ENCODE data around the gene NCKAP5L.
"Not testable (repeated sequence)": the region's sequence is repeated elsewhere in the genome, so short reads cannot be mapped to it uniquely, and the experiment has no call there.

The NCKAP5L gene

DNA sequence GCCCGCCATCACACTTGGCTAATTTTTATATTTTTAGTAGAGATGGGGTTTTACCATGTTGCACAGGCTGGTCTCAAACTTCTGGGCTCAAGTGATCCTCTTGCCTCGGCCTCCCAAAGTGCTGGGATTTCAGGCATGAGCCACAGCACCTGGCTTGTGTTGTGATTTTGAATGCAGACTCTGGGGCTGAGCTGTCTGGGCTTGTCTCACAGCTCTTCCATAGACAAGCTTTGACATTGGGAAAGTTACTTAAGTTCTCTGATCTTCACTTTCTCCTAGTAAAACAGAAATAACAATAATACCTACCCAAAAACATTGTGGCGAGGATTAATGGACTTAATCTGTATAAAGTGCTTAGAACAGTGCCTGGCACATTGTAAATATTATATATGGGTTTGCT lies 50.9 kb downstream of the NCKAP5L start:
- FAIRE-seq = no peak

DNA sequence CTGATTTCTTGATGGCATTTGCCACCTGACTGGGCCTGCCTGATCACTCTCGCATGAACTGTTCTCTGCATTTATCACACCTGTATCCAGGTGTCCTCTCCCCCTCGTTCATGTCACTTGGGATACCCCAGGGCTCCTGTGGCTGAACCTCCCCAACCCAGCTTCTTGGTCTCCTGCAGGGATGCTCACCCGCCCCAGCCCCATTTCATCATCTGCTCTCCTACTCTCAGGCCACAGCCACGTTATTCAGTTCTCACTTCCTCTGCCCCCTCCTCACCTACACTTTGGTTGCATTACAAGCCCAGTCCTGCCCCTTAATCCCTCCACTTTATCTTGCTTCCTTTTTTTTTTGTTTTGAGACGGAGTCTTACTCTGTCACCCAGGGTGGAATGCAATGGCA lies 51.4 kb downstream of the NCKAP5L start:
- FAIRE-seq = no peak

DNA sequence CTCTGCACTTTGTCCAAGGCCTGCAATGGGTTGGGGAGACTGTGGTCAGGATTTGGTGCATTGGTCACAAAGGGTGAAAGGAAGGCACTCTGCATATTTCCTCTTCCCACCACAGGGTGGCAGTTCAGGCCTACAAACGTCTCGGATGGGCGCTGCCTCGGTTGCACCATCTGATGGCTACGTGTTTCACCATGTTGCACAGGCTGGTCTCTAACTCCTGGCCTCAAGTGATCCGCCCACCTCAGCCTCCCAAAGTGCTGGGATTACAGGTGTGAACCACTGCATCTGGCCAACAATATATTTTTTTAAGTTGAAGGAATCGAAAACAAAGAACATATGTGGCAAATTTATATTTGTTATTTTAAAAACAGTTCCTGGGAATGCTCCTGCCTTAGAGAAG lies 51.8 kb downstream of the NCKAP5L start:
- no peak for FAIRE-seq

DNA sequence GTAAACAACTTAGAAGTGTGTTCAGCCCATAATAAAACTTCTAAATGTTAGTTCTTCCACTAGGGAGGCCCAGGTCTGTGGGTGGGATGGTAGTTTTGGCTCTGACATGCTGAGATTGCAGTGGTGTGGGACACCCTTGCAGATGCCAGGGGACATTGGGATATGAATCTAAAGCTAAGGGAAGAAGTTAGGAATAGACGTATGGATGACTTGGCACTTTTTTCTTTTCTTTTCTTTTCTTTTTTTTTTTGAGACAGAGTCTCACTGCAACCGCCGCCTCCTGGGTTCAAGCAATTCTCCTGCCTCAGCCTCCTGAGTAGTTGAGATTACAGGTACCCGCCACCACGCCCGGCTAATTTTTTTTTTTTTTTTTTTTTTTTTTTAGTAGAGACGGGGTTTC lies 55.1 kb downstream of the NCKAP5L start:
- not testable (repeated sequence) for FAIRE-seq

DNA sequence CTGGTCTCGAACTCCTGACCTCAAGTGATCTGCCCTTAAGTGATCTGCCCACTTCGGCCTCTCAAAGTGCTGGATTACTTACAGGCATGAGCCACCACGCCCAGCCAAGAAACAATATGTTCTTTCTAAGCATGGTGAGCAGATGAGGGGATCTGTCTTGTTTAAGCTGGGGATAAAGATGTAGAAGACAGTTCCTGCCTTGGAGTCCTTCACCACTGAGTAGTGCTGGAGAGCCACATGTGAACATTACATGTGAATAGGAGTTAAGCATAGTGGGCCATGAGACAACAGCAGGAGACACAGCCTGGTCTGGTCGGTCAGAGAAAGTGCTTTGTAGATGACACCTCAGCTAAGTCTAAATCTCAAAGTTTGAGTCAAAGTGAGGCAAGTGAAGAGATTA lies 60.9 kb downstream of the NCKAP5L start:
- no peak for FAIRE-seq

DNA sequence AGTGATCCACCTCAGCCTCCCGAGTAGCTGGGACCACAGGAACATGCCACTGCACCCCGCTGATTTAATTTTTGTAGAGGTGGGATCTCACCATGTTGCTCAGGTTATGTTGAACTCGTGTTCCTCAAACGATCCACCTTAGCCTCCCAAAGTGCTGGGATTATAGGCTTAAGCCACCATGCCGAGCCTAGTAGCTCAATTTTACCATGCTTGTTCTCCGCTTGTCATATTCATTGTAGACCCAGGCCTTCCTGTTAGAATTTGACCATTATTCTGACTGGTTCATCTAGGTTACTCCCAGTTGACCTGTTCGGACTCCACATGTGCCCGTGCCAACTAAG lies 62.1 kb downstream of the NCKAP5L start:
- FAIRE-seq = no peak

DNA sequence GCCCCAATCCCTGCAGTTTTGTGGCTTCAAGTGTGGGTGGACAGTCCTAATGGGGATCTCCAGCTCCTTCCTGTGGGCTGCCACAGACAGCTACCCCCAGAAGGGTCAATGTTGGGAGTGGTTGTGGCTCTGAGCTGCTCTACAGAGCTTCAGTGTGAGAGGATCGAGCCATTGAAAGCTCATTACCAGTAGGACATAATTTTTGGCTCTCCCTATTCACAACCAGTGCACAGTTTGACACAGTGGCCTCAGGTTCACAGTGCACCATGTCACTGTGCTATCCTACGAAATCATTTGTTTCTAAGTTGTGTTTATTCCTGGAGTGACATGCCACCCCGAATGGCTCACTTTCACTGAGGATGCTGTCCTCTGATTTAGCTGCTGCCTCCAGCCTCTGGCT lies 64.1 kb downstream of the NCKAP5L start:
- no peak for FAIRE-seq

DNA sequence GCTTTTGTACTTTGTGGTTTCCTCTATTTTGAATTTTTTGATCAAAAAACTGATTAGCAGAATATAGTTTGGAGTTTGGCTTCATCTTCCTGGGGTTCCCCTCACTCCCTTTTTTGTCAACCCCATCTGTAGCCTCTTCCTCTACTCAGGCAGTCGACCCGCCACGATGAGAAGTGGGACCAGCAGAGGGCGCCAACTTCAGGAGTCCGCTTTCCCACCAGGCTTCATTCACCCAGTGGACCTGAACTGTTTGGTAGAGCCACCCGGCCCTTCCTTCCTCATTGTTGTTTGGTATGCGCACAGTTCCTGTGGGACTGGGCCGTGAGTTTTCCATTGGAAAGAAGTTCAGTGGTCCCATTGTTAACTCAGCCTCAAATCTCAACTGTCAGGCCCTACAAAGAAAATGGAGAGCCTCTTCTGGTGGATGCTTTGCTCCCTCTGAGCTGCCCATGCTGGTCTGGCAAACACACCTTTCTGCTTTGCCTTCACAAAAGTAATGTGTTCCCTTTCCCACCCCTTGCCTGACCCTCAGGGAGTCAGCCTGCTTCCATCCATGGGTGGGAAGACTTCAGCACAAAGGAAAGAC lies 65.1 kb downstream of the NCKAP5L start:
- FAIRE-seq = no peak

- no peak for FAIRE-seq
Measured at GRCh38 chr12:49762468-49762847, 65.8 kb downstream of the NCKAP5L start.

DNA sequence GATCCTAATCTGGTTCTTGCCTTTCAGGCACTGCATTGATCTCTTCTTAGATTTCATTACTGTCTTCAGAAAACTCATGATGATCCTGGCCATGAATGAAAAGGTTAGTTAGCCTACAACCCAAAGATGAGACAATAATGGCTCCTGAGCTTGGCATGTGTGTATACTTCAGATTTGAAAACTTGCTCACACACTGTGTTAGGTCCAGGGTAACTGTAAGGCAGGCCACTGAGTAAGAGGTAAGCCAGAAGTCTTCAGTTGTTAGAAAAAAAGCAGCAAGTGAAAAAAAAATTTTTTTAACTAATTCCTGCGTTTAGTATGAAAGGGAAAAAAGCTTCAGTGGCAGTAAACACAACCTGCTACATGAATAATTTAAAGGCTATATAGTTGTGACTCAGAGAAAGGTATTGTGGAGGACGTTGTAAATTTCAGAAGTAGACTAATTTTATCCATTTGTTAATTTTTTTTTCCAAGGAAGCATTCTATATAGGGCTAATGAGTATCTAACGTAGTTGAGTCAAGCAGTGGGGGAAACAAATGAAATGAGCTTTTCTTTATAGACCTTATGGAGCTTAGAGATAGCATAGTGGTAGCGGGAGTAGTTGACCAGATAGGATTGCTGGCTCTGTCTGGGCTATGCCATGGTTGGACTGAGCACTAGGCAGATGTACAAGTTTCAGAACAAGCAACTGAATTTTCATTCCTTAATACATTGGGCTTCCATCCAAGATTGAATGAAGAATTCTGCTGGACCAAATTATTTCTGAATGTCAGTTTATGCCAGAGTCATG lies 66.3 kb downstream of the NCKAP5L start:
- FAIRE-seq = no peak

DNA sequence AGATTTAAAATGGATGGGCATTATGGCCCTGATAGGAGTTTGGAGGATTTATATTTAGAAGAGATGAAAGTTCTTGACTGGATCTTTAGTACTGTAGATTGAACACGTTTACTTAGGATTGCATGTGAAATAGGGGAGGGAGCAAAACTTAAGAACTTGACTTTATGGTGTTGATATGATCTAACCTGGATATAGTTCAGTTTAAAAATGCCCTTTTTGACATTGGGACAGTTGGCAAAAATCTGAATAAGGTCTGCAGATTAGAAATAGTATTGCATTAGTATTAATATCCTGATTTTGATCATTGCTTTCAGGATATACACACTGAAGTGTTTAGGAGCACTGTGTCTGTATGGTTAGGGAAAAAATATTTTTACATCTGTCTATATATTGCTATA lies 77.2 kb downstream of the NCKAP5L start:
- no peak for FAIRE-seq

DNA sequence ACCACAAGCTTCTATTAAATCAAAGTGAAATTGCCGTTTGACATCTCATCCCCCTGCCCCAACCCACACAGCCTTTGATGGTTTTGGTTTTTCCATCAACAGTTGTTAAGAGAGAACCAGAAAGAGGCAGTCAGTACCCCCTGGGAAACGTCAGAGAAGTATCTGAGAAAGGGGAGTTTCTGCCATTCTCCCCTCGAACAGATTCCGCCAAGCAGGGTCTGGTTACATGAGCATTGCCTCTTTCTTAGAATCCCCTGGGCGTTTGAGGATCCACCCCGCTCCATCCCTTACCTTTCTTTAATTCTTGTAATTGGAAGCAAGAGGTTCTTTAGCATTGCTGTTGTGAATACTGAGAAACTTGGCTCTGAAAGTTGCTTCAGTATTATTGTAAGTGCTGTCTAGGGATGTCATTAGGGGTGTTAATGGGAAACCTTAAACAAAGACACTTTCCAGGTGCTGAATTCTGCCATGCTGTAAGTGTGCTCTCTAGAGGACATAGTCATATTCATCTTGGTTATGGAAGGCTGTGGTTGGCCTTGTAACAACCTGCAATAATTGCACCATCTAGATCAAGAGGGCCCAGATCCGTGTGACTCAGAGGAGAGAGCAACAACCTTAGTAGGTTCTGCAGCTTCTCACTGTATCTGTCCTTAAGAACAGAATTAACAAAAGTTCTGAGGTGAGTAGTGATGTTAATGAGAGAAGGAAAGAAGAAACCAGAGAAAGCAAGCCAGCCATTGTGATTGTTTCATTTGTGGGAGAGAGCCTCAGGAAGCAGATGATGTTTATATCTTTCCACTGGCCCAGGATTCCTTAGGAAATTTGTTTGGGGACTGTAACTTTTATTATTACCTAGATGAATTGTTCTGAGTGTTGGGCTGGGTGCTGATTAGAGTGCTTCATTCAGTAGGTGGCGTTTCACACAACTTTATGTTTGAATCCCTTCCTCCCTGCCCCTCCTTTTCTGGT lies 77.9 kb downstream of the NCKAP5L start:
- no peak for FAIRE-seq

- FAIRE-seq = no peak
Measured at GRCh38 chr12:49748800-49749199, 79.4 kb downstream of the NCKAP5L start.

DNA sequence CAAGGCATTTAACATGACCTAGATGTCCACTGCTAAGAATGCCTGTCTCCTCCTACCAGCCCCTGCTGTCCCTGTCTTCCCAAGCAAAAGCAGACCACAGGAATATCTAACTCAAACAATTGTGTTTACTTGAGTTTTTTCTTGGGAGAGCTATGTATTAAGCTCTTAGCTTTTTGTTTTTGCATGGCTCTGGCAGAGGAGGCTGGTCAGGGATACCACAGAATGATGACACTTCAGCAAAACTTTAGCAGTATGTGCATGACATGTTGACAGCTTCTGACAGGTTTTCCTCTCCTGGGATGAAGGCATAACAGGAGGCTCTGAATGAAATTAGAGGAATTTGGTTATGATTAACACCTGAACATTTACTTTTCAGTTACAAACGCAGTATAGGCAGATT lies 79.9 kb downstream of the NCKAP5L start:
- no peak for FAIRE-seq

GRCh38 chr12:49744363-49744885 lies 83.8 kb downstream of the NCKAP5L start:
- no peak for FAIRE-seq

DNA sequence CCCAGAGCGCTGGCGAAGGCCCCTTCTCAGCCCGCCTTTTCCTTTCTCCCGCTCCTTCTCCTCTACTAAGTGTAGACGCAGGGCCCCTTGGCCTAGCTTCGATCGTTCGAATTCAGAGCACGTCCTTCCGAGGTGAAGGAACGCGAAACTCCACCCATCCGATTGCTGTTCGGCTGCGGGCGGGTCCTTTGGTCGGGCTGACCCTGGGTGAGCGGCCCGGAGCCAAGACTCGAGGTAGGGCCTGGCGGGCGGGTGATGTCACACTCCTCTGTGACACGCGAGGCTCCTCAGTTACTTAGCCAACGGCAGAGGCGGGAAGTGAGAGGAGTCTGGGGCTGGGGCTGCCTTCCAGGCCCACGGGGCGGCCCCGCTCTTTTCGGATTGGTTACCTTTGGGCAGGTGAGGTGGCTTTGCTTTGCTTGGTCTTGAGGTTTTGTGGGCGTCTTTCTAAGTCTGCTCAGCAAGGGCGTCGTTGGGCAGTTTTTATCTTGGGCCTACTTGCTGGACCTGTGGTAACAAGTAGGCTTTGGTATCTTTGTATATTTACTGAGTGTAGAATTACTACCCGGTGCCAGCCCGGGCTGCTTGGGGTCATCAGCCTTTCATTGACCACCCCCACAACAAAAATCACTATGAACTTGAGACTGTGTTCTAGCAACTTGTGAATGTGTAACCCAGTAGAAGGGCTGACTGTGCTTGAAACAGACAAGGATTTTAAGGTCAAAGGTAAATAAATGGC lies 86.2 kb downstream of the NCKAP5L start:
- no peak for FAIRE-seq
